IMR-90 (cell line): ENCODE data around the gene TOB2. TPM values are rescaled to one million over a fixed set of nuclear protein-coding genes. Genes with fewer than 3 reads are reported as not detected.

ENCODE experiments used
- ATAC-seq: fragments of 200-7000 bp; cut with Tn5 transposase; 2 replicates; pipeline ENCODE4 v1.9.1; 2020; ENCODE audit warnings: low read depth, mild to moderate bottlenecking, moderate library complexity
- BruUV-seq: library from RNA; stranded (reverse); fragments of 400-500 nt; replicated peaks from 2 replicates; lab custom pipeline; 2021; lab: Mats Ljungman, UMichigan
- CTCF ChIA-PET: fragments of 300-600 bp; formaldehyde crosslinking; extraction: SDS; loops from one replicate; lab custom pipeline; 2021; ENCODE audit warnings: antibody characterized with exemption; lab: Yijun Ruan, JAX
- POLR2A ChIA-PET: fragments of 300-600 bp; sonication (Branson Sonifier 250); formaldehyde crosslinking; loops from one replicate; lab custom pipeline; 2022; ENCODE audit warnings: antibody characterized with exemption; ENCODE audit not compliant: unreplicated experiment; lab: Charles Lee
- DNase-seq: peaks from one replicate; pipeline ENCODE4 v3.0.0; 2013
- H2AFZ ChIP-seq: replicated peaks from 2 replicates; pipeline ENCODE3; 2013; ENCODE audit warnings: low read length, mild to moderate bottlenecking; ENCODE audit not compliant: poor library complexity
- H2AK5ac ChIP-seq: 2 replicates; pipeline ENCODE4 v1.6.1; 2013; ENCODE audit warnings: low read depth, low read length, inconsistent platforms
- H2AK9ac ChIP-seq: replicated peaks from 2 replicates; pipeline ENCODE3; 2013; ENCODE audit warnings: mild to moderate bottlenecking, low read depth, low read length, moderate library complexity; ENCODE audit not compliant: poor library complexity
- H2BK120ac ChIP-seq: 2 replicates; pipeline ENCODE4 v1.6.1; 2013; ENCODE audit warnings: low read depth, low read length, inconsistent platforms
- H2BK15ac ChIP-seq: 3 replicates; pipeline ENCODE4 v1.6.1; 2013; ENCODE audit warnings: low read depth, low read length, inconsistent platforms
- H2BK20ac ChIP-seq: 2 replicates; pipeline ENCODE4 v1.6.1; 2013; ENCODE audit warnings: low read depth, mild to moderate bottlenecking, inconsistent platforms, low read length, moderate library complexity
- H2BK5ac ChIP-seq: 2 replicates; pipeline ENCODE4 v1.6.1; 2013; ENCODE audit warnings: mild to moderate bottlenecking, low read depth, low read length, inconsistent platforms; ENCODE audit not compliant: poor library complexity, severe bottlenecking
- H3K14ac ChIP-seq: replicated peaks from 2 replicates; pipeline ENCODE4 v1.6.1; 2013; ENCODE audit warnings: low read depth, low read length, inconsistent platforms
- H3K18ac ChIP-seq: 2 replicates; pipeline ENCODE4 v1.6.1; 2013; ENCODE audit warnings: low read depth, low read length, control low read depth
- H3K23ac ChIP-seq: 2 replicates; pipeline ENCODE4 v1.6.1; 2013; ENCODE audit warnings: low read depth, low read length, inconsistent platforms
- H3K27ac ChIP-seq: 2 replicates; pipeline ENCODE4 v1.5.1; 2013; ENCODE audit warnings: mild to moderate bottlenecking, control low read depth, low read length; ENCODE audit not compliant: insufficient read depth
- H3K27me3 ChIP-seq: 2 replicates; pipeline ENCODE4 v1.6.1; 2013; ENCODE audit warnings: low read length; ENCODE audit not compliant: control insufficient read depth, insufficient read depth
- H3K36me3 ChIP-seq: 2 replicates; pipeline ENCODE4 v1.6.1; 2013; ENCODE audit warnings: low read length, mixed read lengths; ENCODE audit not compliant: control insufficient read depth, insufficient read depth
- H3K4ac ChIP-seq: 2 replicates; pipeline ENCODE4 v1.6.1; 2013; ENCODE audit warnings: low read depth, low read length, inconsistent platforms
- H3K4me1 ChIP-seq: 2 replicates; pipeline ENCODE4 v1.6.1; 2013; ENCODE audit warnings: low read length, mixed read lengths; ENCODE audit not compliant: control insufficient read depth, insufficient read depth
- H3K4me2 ChIP-seq: 2 replicates; pipeline ENCODE4 v1.6.1; 2013; ENCODE audit warnings: low read depth, mild to moderate bottlenecking, control low read depth, low read length, moderate library complexity
- H3K4me3 ChIP-seq: 2 replicates; pipeline ENCODE4 v1.5.1; 2013; ENCODE audit warnings: low read depth, mild to moderate bottlenecking, control low read depth, low read length, moderate library complexity; ENCODE audit not compliant: insufficient read depth
- H3K56ac ChIP-seq: 2 replicates; pipeline ENCODE4 v1.6.1; 2013; ENCODE audit warnings: low read length, inconsistent platforms; ENCODE audit not compliant: insufficient read depth; ENCODE audit errors: extremely low read depth
- H3K79me1 ChIP-seq, 2 experiments: 2 replicates each; pipeline ENCODE4 v1.6.1; 2013; ENCODE audit warnings: low read length in 2 of 2, inconsistent platforms in 1 of 2, low read depth in 1 of 2
- H3K9ac ChIP-seq: 2 replicates; pipeline ENCODE4 v1.6.1; 2013; ENCODE audit warnings: low read depth, low read length, control low read depth
- H3K9me1 ChIP-seq: 2 replicates; pipeline ENCODE4 v1.6.1; 2013; ENCODE audit warnings: low read length, inconsistent platforms; ENCODE audit not compliant: insufficient read depth
- H3K9me3 ChIP-seq: 2 replicates; pipeline ENCODE4 v1.6.1; 2013; ENCODE audit warnings: low read length; ENCODE audit not compliant: control insufficient read depth, insufficient read depth
- H4K20me1 ChIP-seq: 2 replicates; pipeline ENCODE4 v1.6.1; 2013; ENCODE audit warnings: low read length, inconsistent platforms; ENCODE audit not compliant: insufficient read depth
- H4K5ac ChIP-seq: 2 replicates; pipeline ENCODE4 v1.6.1; 2013; ENCODE audit warnings: mild to moderate bottlenecking, low read depth, low read length, control low read depth
- H4K8ac ChIP-seq, 2 experiments: 2 replicates each; pipeline ENCODE4 v1.6.1; 2013; ENCODE audit warnings: low read depth in 2 of 2, low read length in 2 of 2, control low read depth in 1 of 2, inconsistent platforms in 1 of 2
- H4K91ac ChIP-seq: 2 replicates; pipeline ENCODE4 v1.6.1; 2013; ENCODE audit warnings: low read depth, low read length, inconsistent platforms; ENCODE audit not compliant: insufficient read depth
- MAZ ChIP-seq: IDR thresholded peaks from 2 replicates; pipeline ENCODE4 v1.6.1; 2012; ENCODE audit warnings: low read depth, mild to moderate bottlenecking, low read length, improper control_type of control experiment, moderate library complexity, borderline replicate concordance
- WGBS, 2 experiments: methylation state at CpG; one replicate each; pipeline versions ENCODE4 v1.1.5 to v1.1.7; 2013; ENCODE audit warnings: missing lambda C conversion rate in 2 of 2; ENCODE audit not compliant: insufficient read length in 1 of 2; ENCODE audit errors: extremely low coverage in 2 of 2; 5-methylcytosine and 5-hydroxymethylcytosine counted together
- dilution Hi-C: fragments of 300-500 bp; cut with HindIII; formaldehyde crosslinking; loops from one replicate; pipeline ENCODE4 v1.14.3; 2018; ENCODE audit warnings: low sequenced_read_pairs; ENCODE audit not compliant: unreplicated experiment
- in situ Hi-C: fragments of 300-500 bp; cut with MboI; formaldehyde crosslinking; loops from 3 replicates; pipeline ENCODE4 v1.14.3; 2019; ENCODE audit warnings: low sequenced_read_pairs, inconsistent platforms, mixed read lengths
- intact Hi-C: fragments of 100-400 bp; cut with micrococcal nuclease; formaldehyde crosslinking; loops from 2 replicates; pipeline ENCODE4 v1.10.0; 2022
- polyA plus RNA-seq, 3 experiments: library from polyadenylated mRNA; depleted of rRNA; stranded (reverse); fragments of >200 nt; gene quantifications; 2 replicates each; pipeline ENCODE4 v1.2.3, GENCODE V29; 2012; ENCODE audit warnings: low replicate concordance in 1 of 3
- total RNA-seq: library from RNA; depleted of rRNA; stranded (reverse); fragments of >200 nt; gene quantifications from 2 replicates; pipeline ENCODE4 v1.2.3, GENCODE V29; 2012

TOB2 gene
- total and polyA plus RNA-seq, 2 of the 4 experiments (the other 2 are of a cell fraction) = 17.4 to 23.3 TPM

DNA sequence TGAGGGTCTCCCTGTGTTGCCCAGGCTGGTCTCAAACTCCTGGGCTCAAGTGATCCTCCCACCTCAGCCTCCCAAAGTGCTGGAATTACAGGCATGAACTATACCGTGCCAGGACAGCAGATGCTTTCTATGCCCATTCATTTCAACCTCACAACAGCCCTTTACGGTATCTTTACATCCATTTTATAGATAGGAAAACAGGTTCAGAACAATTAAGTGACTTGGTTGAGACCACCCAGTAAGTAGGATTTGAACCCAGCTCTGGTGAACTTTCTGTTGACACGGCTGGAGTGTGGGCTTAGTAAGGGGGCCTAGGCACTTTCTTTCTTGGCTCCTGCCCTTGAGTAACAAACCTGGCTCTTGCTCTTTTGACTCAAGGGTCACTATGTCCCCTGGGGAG is 39.2 kb downstream of the TOB2 start:
- Histone ChIP-seq H2BK5ac (no peak overlapping the region), H3K9ac (no peak overlapping the region), H2AFZ (no peak overlapping the region), H3K9me1 (peaks cover 2% of the 10 kb centered on the region; the same call in 1 of the 2 replicates), H3K27me3 (no peaks in the 10 kb centered on the region), H3K9me3 (no peaks in the 10 kb centered on the region), H3K27ac (no peak overlapping the region), H3K56ac (no peak overlapping the region), H3K4me1 (peaks cover 5% of the 10 kb centered on the region), H2BK120ac (no peak overlapping the region), H3K23ac (no peak overlapping the region), H4K5ac (no peak overlapping the region), H3K79me1 (peaks cover 2% of the 10 kb centered on the region in 2 experiments; a peak in 3 of 4 replicates), H3K4me3 (no peak overlapping the region), H4K20me1 (no peaks in the 10 kb centered on the region), H2AK5ac (no peak overlapping the region), H4K91ac (no peak overlapping the region), H2BK20ac (no peak overlapping the region), H3K18ac (no peak overlapping the region), H3K36me3 (no peaks in the 10 kb centered on the region), H3K14ac (no peak overlapping the region), H4K8ac (no peak overlapping the region), H3K4me2 (no peak overlapping the region), H3K4ac (no peak overlapping the region), H2AK9ac (no peak overlapping the region), H2BK15ac (no peak overlapping the region)
- ChIA-PET POLR2A (interaction anchor here (0.6 kb wide), 1 partner anchor 1540 kb away, joined by 3 read pairs; no protein-coding TSS in a partner anchor), CTCF (no interaction called here)
- in situ Hi-C loops (loop anchor here (10.0 kb wide), 1 partner anchor 197 kb away; no protein-coding TSS in a partner anchor), intact Hi-C loops (no loop called here), dilution Hi-C loops (no loop called here)
- TF ChIP-seq MAZ = no peak
- no CpG with 5 or more reads among the region's 3 CpGs for WGBS, 2 experiments
- ATAC-seq (no peak), DNase-seq (no peak)
- no TSS peak for BruUV-seq
